ENCODE data around the gene PCCA. TPM values are rescaled to one million over a fixed set of nuclear protein-coding genes. Genes with fewer than 3 reads are reported as not detected.
"Not testable (repeated sequence)": the region's sequence is repeated elsewhere in the genome, so short reads cannot be mapped to it uniquely, and the experiment has no call there.

PCCA gene
- total RNA-seq, 1 donor from 2014 or later = 14.3 TPM

DNA sequence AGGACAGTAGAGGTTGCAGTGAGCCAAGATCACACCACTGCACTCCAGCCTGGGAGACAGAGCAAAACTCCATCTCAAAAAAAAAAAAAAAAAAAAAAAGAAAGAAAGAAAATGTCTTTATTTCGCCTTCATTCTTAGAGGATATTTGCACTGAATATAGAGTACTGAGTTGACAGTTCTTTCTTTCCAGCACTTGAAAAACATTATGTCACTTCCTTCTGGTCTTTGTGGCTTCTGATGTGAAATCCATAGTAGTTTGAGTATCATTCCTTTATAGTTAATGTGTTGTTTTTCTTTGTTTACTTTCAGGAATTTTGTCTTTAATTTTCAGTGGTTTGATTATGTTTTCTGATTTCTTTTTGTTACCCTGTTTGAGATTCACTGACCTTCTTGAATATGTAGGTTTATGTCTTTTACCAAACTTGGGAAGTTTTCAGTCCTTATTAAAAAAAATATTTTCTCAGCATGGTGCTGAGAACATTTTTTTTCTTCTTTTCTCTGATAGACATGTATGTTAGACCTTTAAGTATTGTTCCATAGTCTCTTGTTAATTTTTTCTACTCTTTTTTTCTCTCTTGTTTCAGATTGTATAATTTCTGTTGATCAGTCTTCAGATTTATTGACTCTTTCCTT is 50.1 kb downstream of the PCCA start:
- DNase-seq (ENCODE audit: low read depth) = no peak

DNA sequence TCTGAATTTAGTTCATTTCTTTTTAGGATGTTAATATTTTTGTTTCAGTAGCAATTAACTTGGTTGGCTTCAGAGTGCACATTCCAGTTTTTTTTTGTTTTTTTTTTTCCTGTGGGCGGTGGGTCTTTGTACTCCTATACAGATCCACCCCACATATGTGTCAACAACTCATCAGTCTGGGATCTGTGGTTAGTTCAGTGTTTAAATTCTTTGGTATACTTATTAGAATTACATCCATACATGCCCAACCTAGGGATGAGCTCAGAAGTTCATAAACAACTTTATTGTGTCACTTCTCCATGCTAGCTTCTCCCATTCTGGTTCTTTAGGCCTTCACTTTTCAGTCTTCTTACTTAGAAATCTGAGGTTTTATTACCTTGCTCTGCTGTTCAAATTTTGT is 50.9 kb downstream of the PCCA start:
- DNase-seq (ENCODE audit: low read depth) = no peak

DNA sequence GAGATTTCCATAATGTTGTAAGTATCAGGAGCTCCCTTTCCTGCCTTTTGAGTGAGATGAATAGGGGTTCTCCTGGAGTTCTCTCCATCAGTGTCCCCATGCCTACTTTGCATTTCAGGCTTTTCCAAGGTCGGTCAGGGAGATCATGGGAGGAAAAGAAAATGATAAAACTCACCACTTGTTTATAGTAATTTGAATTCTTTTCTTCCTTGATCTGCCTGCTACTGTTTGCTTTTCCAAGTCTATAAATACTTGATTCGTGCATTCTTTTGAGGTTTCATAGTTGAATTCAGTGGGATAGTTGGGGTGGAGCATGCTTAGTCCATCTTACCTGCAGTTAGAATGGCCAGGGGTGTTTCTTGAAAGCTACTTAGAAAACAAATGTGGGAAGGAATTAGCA is 51.5 kb downstream of the PCCA start:
- no peak for DNase-seq (ENCODE audit: low read depth)

GRCh38 chr13:100141461-100141961 is 52.6 kb downstream of the PCCA start:
- not testable (repeated sequence) for DNase-seq (ENCODE audit: low read depth)

DNA sequence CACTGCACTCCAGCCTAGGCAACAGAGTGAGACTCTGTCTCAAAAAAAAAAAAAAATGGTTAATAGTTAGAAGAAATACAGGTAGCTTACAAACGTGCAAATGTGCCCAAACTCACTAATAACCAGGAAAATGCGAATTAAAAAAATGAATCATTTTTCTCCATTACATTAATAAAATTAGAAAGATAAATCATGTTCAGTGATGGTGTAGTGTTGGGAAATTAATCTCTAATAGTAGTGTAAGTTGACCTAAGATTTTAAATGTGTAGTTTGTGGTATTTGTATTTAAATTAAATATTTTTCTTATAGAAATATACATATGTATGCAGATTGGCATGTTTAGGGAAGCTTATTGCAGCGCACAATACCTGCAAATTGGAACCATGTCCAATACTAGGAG is 57.6 kb downstream of the PCCA start:
- DNase-seq (ENCODE audit: low read depth) = no peak

DNA sequence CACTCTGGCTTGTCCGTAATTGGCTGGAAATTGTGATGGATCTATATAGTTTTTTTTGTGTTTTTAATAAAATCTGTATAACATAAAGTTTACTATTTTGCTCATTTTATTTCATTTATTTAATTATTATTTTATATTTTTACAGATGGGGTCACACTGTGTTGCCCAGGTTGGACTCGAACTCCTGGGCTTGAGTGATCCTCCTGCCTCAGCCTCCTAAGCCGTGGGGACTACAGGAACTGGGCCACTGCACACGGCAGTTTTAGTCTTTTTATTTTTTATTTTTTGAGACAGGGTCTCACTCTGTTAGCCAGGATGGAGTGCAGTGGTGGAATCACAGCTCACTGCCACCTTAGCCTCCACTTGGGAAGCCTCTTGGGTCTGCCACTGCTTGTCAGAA is 58.9 kb downstream of the PCCA start:
- DNase-seq (ENCODE audit: low read depth) = no peak

GRCh38 chr13:100148422-100148821 is 59.5 kb downstream of the PCCA start:
- no peak for DNase-seq (ENCODE audit: low read depth)

GRCh38 chr13:100149389-100149788 is 60.5 kb downstream of the PCCA start:
- no peak for DNase-seq (ENCODE audit: low read depth)

- not testable (repeated sequence) for DNase-seq (ENCODE audit: low read depth)
Measured at GRCh38 chr13:100150711-100151110, 61.8 kb downstream of the PCCA start.

DNA sequence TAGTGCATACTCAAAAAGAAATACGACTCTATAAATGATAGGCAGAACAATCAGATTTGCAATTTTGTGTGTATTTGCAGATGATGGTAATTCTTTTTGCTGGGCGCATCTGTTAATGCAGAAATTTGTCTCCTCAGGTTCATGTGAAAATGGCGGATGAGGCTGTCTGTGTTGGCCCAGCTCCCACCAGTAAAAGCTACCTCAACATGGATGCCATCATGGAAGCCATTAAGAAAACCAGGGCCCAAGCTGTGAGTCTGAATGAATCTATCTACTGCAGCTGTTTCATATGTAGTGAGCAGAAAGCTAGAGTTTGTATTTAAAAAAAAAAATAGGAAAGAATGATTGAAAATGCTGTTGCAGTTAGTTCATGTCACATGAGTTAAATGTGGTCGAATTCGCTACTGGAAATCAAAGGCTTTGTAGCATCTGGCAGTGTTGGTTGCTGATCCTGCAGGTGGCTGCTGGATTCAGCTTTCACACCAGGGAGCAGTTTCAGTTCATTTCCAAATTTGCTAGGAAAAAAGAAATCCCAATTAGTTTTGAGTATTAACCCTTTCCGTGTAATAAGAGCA is 66.0 kb downstream of the PCCA start:
- no peak for DNase-seq (ENCODE audit: low read depth)

- peak; percentile 19 for DNase-seq (ENCODE audit: low read depth)
Measured at GRCh38 chr13:100156788-100157187, 67.9 kb downstream of the PCCA start.

DNA sequence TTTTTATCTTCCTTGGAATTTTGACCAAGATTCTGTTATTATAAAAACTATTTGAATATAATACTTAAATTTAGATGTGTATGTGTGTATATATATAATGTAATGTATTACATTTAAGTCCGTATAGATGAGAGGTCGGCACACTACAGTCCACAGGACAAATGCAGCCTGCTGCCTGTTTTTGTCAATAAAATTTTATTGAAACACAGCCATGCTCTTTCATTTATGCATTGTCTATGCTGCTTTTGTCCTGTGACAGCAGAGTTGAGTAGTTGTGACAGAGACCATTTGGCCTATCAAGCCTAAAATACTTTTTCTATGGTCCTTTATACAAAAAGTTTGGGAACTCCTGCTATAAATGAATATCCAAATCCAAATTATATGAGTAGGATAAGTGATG is 69.7 kb downstream of the PCCA start:
- no peak for DNase-seq (ENCODE audit: low read depth)

- DNase-seq (ENCODE audit: low read depth) = no peak
Measured at GRCh38 chr13:100159584-100159983, 70.7 kb downstream of the PCCA start.

DNA sequence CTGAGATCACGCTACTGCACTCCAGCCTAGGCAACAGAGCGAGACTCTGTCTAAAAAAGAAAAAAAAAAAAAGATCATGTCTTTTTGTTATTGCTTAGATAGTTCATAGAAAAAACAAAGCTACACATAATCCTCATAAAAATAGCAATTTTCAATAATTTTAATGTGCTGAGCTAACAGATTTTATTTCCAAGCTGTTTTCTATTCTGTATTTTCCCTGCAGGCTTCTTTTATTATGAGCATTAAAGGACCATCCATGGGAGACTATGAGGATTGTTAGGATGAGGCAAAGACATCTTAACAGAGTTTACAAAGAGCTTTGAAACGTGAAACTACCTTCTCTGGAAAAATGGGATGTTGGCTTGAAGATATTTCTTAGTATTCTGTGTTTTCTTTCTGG is 71.6 kb downstream of the PCCA start:
- DNase-seq (ENCODE audit: low read depth) = no peak

- no peak for DNase-seq (ENCODE audit: low read depth)
Measured at GRCh38 chr13:100163375-100163774, 74.5 kb downstream of the PCCA start.

GRCh38 chr13:100173203-100173602 is 84.3 kb downstream of the PCCA start:
- DNase-seq (ENCODE audit: low read depth) = no peak

DNA sequence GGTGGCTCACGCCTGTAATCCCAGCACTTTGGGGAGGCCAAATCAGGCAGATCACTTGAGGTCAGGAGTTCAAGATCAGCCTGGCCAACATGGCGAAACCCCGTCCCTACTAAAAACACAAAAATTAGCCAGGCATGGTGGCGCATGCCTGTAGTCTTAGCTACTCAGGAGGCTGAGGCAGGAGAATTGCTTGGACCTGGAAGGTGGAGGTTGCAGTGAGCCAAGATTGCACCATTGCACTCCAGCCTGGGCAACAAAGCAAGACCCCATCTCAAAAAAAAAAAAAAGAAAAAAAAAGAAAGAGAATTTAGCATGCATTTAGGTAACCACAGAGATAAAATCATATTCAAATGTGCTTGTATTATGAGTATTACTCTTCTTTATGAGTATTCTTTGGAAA is 85.6 kb downstream of the PCCA start:
- DNase-seq (ENCODE audit: low read depth) = not testable (repeated sequence)

GRCh38 chr13:100175078-100175802 is 86.3 kb downstream of the PCCA start:
- no peak for DNase-seq (ENCODE audit: low read depth)

- no peak for DNase-seq (ENCODE audit: low read depth)
Measured at GRCh38 chr13:100175803-100176182, 86.9 kb downstream of the PCCA start.

DNA sequence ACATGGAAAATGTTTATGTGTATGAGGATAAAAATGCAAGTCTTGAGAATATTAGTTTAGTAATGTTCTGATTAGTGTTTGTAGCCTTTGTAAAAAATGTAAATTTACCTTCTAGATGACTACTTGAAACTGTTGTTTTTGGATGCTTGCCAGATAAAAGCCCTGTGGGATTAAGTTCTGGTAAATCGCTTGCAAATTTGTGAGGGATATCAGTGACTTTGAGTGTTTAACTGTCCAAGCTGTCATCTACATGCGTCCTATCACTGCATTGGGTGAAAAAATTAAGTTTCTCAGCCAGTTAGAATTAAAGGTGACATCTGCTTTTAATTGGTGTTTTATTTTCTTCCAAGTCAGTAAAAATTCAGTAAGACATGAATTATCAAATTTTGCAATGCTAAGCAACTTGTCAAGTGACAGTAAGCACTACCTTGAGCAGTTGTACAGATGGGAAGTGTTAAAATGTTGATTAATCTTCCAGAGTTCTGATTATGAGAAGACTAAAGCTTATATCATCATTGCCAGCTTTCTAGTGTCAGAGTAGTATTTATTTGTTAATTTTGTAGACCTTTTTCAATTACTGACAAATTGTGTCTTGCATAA is 88.0 kb downstream of the PCCA start:
- DNase-seq (ENCODE audit: low read depth) = peak; percentile 21

GRCh38 chr13:100178309-100178708 is 89.4 kb downstream of the PCCA start:
- DNase-seq (ENCODE audit: low read depth) = no peak

DNA sequence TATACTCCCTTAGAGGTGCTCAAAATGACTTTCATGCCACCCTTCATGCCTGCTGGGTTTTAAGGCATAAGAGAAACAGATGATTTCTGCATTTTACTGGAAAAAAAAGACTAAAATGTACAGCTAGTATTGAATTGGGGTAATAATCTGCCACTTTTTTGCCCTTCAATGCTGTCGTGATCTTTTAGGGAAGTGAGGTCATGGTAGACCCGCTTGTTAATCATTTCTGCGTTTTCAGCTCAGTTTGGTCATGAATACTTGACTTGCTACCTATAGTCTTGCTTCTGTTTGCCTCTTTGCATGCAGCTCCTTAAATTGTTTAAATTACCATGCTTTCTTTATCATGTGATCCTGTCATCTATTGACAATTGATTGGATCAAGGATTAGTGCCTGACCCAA is 90.4 kb downstream of the PCCA start:
- DNase-seq (ENCODE audit: low read depth) = no peak

All from myocyte (in vitro differentiated cells).